ENCODE measurements around the gene UPK2.

- peak; percentile 91 to 95 for TF ChIP-seq CTCF (conservative IDR thresholded peaks at IDR 0.05 in 1 of 2, IDR thresholded peaks at IDR 0.05 in 1 of 2; ENCODE audit: low read depth in 1 of 2, low read length in 2 of 2)
- TF ChIP-seq EZH2 (IDR thresholded peaks at IDR 0.05; ENCODE audit: low read length, missing control alignments), result no peak
Measured at GRCh38 chr11:118930094-118930712, 25.9 kb upstream of the UPK2 start.
